PC-3 (cell line): ENCODE measurements around the gene IFNGR1. TPM values are rescaled to one million over a fixed set of nuclear protein-coding genes. Genes with fewer than 3 reads are reported as not detected.
A peak's percentile ranks its signal among the peaks of the same experiment; 100 is the strongest.
"Not testable (repeated sequence)": the region's sequence is repeated elsewhere in the genome, so short reads cannot be mapped to it uniquely, and the experiment has no call there.

Experiments used
- ATAC-seq: fragments of 200-7000 bp; cut with Tn5 transposase; 2 replicates; pipeline ENCODE4 v1.9.1; 2020; ENCODE audit warnings: mild to moderate bottlenecking, moderate library complexity
- BruUV-seq: library from RNA; stranded (reverse); fragments of 400-500 nt; replicated peaks from 2 replicates; lab custom pipeline; 2021; lab: Mats Ljungman, UMichigan
- CTCF ChIA-PET: fragments of 300-600 bp; sonication (Branson Sonifier 250); formaldehyde crosslinking; loops from one replicate; lab custom pipeline; 2022; ENCODE audit warnings: antibody characterized with exemption; lab: Charles Lee
- POLR2A ChIA-PET: fragments of 300-600 bp; sonication (Branson Sonifier 250); formaldehyde crosslinking; loops from one replicate; lab custom pipeline; 2022; ENCODE audit warnings: antibody characterized with exemption; ENCODE audit not compliant: unreplicated experiment; lab: Charles Lee
- DNase-seq: peaks from one replicate; pipeline ENCODE4 v3.0.0-alpha.2; 2015
- H2AFZ ChIP-seq: fragments of 300-600 bp; sonication (generic); 2 replicates; pipeline ENCODE4 v1.6.0; 2016; ENCODE audit warnings: antibody characterized with exemption, low read length
- H3F3A ChIP-seq: fragments of 300-600 bp; sonication (generic); one replicate; pipeline ENCODE4 v1.6.0; 2017; ENCODE audit warnings: antibody characterized with exemption, low read length, control low read depth, mild to moderate bottlenecking; ENCODE audit not compliant: unreplicated experiment
- H3K27ac ChIP-seq: fragments of 300-600 bp; sonication (generic); 2 replicates; pipeline ENCODE4 v1.5.1; 2016; ENCODE audit warnings: mild to moderate bottlenecking, low read length
- H3K27me3 ChIP-seq: fragments of 300-600 bp; sonication (generic); 2 replicates; pipeline ENCODE4 v1.6.1; 2016; ENCODE audit warnings: low read length, mixed read lengths
- H3K36me3 ChIP-seq: fragments of 300-600 bp; sonication (generic); 2 replicates; pipeline ENCODE4 v1.6.1; 2016; ENCODE audit warnings: low read depth, mixed run types, low read length, mixed read lengths
- H3K4me1 ChIP-seq: fragments of 300-600 bp; sonication (generic); 2 replicates; pipeline ENCODE4 v1.5.1; 2016; ENCODE audit warnings: low read length; ENCODE audit not compliant: insufficient read depth
- H3K4me2 ChIP-seq: fragments of 300-600 bp; sonication (generic); 2 replicates; pipeline ENCODE4 v1.6.0; 2016; ENCODE audit warnings: low read length
- H3K4me3 ChIP-seq: fragments of 300-600 bp; sonication (generic); 2 replicates; pipeline ENCODE4 v1.5.1; 2016; ENCODE audit warnings: mild to moderate bottlenecking, low read length, mixed read lengths
- H3K79me2 ChIP-seq: fragments of 300-600 bp; sonication (generic); 2 replicates; pipeline ENCODE4 v1.6.1; 2017; ENCODE audit warnings: low read length, mixed read lengths
- H3K9ac ChIP-seq: fragments of 300-600 bp; sonication (generic); 2 replicates; pipeline ENCODE4 v1.6.0; 2016; ENCODE audit warnings: mild to moderate bottlenecking, low read length
- H3K9me2 ChIP-seq: fragments of 300-600 bp; sonication (generic); replicated peaks from 2 replicates; pipeline ENCODE4 v1.6.1; 2016; ENCODE audit warnings: mixed run types, low read length, mixed read lengths
- H3K9me3 ChIP-seq: fragments of 300-600 bp; sonication (generic); 2 replicates; pipeline ENCODE4 v1.6.1; 2016; ENCODE audit warnings: low read length, mixed read lengths
- H4K20me1 ChIP-seq: fragments of 300-600 bp; sonication (generic); 2 replicates; pipeline ENCODE4 v1.6.1; 2016; ENCODE audit warnings: low read length, mixed read lengths
- EZH2 ChIP-seq: fragments of 300-600 bp; sonication (generic); IDR thresholded peaks from one replicate; pipeline ENCODE4 v1.6.1; 2017; ENCODE audit warnings: antibody characterized with exemption, mild to moderate bottlenecking, low read length; ENCODE audit not compliant: unreplicated experiment
- EZH2phosphoT487 ChIP-seq: fragments of 300-600 bp; sonication (generic); IDR thresholded peaks from 2 replicates; pipeline ENCODE4 v1.6.1; 2018; ENCODE audit warnings: mild to moderate bottlenecking, antibody characterized with exemption, low read length, borderline replicate concordance
- intact Hi-C: fragments of 100-400 bp; cut with micrococcal nuclease; formaldehyde crosslinking; loops from 2 replicates; pipeline ENCODE4 v1.9.0; 2023
- total RNA-seq: library from RNA; depleted of rRNA; stranded (reverse); fragments of >200 nt; gene quantifications from 2 replicates; pipeline ENCODE4 v1.2.3, GENCODE V29; 2014
- TF ChIP-seq, protein P1 (sequence below): fragments of 300-600 bp; sonication (generic); conservative IDR thresholded peaks from 2 replicates; pipeline ENCODE4 v1.5.1; 2017; ENCODE audit warnings: antibody characterized with exemption, low read depth, mild to moderate bottlenecking, low read length

The IFNGR1 gene
- total RNA-seq, 1 experiment from 2014 or later, result 24.6 TPM

- H3K9ac ChIP-seq, result peak overlapping the region; percentile 38; the same call in 1 of the 2 replicates
- 0 out of 2 replicates have a peak overlapping the region, but pooled peaks have one; percentile 99 for H3K4me3 ChIP-seq
- no peaks in the 10 kb centered on the region; the same call in 1 of the 2 replicates for H3K36me3 ChIP-seq
- H4K20me1 ChIP-seq, result no peaks in the 10 kb centered on the region; the same call in 1 of the 2 replicates
- H3K4me2 ChIP-seq, result peak overlapping the region; percentile 76; the same call in 1 of the 2 replicates
- H3K9me3 ChIP-seq, result no peaks in the 10 kb centered on the region
- no TSS peak for BruUV-seq
- no peak for ATAC-seq
- ChIA-PET POLR2A (no interaction called here), CTCF (no interaction called here)
- TF ChIP-seq, protein P1, sequence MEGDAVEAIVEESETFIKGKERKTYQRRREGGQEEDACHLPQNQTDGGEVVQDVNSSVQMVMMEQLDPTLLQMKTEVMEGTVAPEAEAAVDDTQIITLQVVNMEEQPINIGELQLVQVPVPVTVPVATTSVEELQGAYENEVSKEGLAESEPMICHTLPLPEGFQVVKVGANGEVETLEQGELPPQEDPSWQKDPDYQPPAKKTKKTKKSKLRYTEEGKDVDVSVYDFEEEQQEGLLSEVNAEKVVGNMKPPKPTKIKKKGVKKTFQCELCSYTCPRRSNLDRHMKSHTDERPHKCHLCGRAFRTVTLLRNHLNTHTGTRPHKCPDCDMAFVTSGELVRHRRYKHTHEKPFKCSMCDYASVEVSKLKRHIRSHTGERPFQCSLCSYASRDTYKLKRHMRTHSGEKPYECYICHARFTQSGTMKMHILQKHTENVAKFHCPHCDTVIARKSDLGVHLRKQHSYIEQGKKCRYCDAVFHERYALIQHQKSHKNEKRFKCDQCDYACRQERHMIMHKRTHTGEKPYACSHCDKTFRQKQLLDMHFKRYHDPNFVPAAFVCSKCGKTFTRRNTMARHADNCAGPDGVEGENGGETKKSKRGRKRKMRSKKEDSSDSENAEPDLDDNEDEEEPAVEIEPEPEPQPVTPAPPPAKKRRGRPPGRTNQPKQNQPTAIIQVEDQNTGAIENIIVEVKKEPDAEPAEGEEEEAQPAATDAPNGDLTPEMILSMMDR, result no peak
- TF ChIP-seq EZH2 (no peak), EZH2phosphoT487 (no peak)
- H3K79me2 ChIP-seq, result peaks cover 80% of the 10 kb centered on the region
- no peaks in the 10 kb centered on the region for H3K27me3 ChIP-seq
- H3K27ac ChIP-seq, result peak overlapping the region; percentile 91
- H3K9me2 ChIP-seq, result no peaks in the 10 kb centered on the region
- no peak overlapping the region for H2AFZ ChIP-seq
- no peaks in the 10 kb centered on the region for H3F3A ChIP-seq
- peaks cover 28% of the 10 kb centered on the region for H3K4me1 ChIP-seq
- DNase-seq, result no peak
- intact Hi-C loops, result loop anchor here (5.0 kb wide), 1 partner anchor 46 kb away; no protein-coding TSS in a partner anchor
These were observed 3.1 kb downstream of the IFNGR1 start for GRCh38 chr6:137216106-137216505.

GRCh38 chr6:137215630-137216029, 3.6 kb downstream of the IFNGR1 start:
- intact Hi-C loops, result loop anchor here (5.0 kb wide), 1 partner anchor 47 kb away; no protein-coding TSS in a partner anchor
- H3K27ac ChIP-seq, H4K20me1 ChIP-seq, POLR2A ChIA-PET, H3F3A ChIP-seq, H3K9me2 ChIP-seq, H3K27me3 ChIP-seq, DNase-seq, CTCF ChIA-PET, H2AFZ ChIP-seq, H3K9me3 ChIP-seq, H3K4me3 ChIP-seq, H3K9ac ChIP-seq, H3K36me3 ChIP-seq, ATAC-seq, BruUV-seq, H3K4me2 ChIP-seq: not testable (repeated sequence)
- peaks cover 85% of the 10 kb centered on the region for H3K79me2 ChIP-seq
- peaks cover 28% of the 10 kb centered on the region for H3K4me1 ChIP-seq

DNA sequence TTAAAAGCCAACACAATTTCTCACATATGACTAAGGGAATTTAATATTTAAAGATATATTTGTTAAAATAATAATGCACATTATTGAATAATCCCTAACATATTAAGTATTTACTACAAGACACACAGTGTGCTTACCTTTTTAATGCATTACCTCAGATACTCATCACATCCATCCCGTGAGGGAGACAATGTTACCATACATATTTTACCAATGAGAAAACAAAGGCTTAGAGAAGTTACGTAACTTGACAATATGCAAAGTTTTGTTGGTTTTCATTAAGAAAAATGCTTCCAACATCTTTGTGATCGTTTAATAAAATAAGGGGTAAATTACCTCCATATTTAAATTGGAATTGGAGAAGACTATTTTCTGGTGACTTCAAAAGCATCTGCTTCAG, 4.3 kb downstream of the IFNGR1 start:
- H4K20me1 ChIP-seq, result no peaks in the 10 kb centered on the region; the same call in 1 of the 2 replicates
- no peaks in the 10 kb centered on the region for H3F3A ChIP-seq
- H3K79me2 ChIP-seq, result peaks cover 91% of the 10 kb centered on the region
- no peaks in the 10 kb centered on the region for H3K9me2 ChIP-seq
- ATAC-seq (no peak), DNase-seq (no peak)
- no peak overlapping the region for H2AFZ ChIP-seq
- no peak overlapping the region for H3K4me3 ChIP-seq
- no peak overlapping the region for H3K9ac ChIP-seq
- H3K4me1 ChIP-seq, result peaks cover 25% of the 10 kb centered on the region
- POLR2A ChIA-PET, result no interaction called here
- TF ChIP-seq EZH2, result no peak
- TF ChIP-seq EZH2phosphoT487, result no peak
- TF ChIP-seq, protein P1, result no peak
- no peak overlapping the region for H3K4me2 ChIP-seq
- peaks cover under 1% of the 10 kb centered on the region for H3K36me3 ChIP-seq
- CTCF ChIA-PET, result no interaction called here
- intact Hi-C loops, result loop anchor here (5.0 kb wide), 1 partner anchor 47 kb away; no protein-coding TSS in a partner anchor
- no TSS peak for BruUV-seq
- H3K9me3 ChIP-seq, result no peaks in the 10 kb centered on the region
- H3K27me3 ChIP-seq, result no peaks in the 10 kb centered on the region
- no peak overlapping the region for H3K27ac ChIP-seq
